Measurements from ENCODE around the gene MYO7B. TPM values are rescaled to one million over a fixed set of nuclear protein-coding genes. Genes with fewer than 3 reads are reported as not detected.
A peak's percentile ranks its signal among the peaks of the same experiment; 100 is the strongest.

Gene MYO7B
- total and polyA plus RNA-seq, 4 donors, result 1.8 to 20.0 (median 7.4) TPM

DNA sequence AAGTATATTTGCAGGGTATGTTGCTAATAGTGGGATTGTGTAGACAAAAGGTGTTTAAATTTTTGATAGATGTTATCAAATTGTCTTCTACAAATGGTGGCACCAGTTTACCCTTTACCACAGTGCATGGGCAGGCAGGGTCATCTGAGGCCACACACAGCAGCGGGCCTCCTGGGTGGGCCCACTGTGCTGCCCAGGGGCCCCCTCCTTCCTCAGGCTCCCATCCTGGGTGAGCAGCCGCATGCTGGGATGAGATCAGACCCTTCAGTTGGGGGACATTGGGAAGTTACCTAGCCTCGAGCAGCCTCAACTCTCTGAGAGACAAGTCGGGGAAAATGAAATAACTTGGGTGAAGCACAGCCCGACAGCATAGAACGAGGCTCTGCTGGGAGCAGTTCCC, 9.7 kb downstream of the MYO7B start:
- Histone ChIP-seq H3K36me3 (ENCODE audit: control insufficient read depth, insufficient read depth, low read length) (no peaks in the 10 kb centered on the region), H3K27ac (ENCODE audit: low read depth, low read length) (no peak overlapping the region), H3K4me3 (ENCODE audit: low read depth, low read length) (no peak overlapping the region), H3K27me3 (ENCODE audit: control insufficient read depth, insufficient read depth, low read length) (peaks cover 4% of the 10 kb centered on the region), H3K4me1 (ENCODE audit: control insufficient read depth, insufficient read depth, low read length) (peaks cover 9% of the 10 kb centered on the region), H3K9me3 (ENCODE audit: control insufficient read depth, insufficient read depth, low read length) (no peaks in the 10 kb centered on the region)
- WGBS (ENCODE audit: insufficient coverage), result 61% methylated on average over 6 of the region's 6 CpGs
- no peak for DNase-seq (ENCODE audit: low read depth in 4 of 6, low spot score in 6 of 6)

- WGBS (ENCODE audit: insufficient coverage), result 100% methylated on average over 1 of the region's 1 CpG
Measured at GRCh38 chr2:127545796-127546195, 10.3 kb downstream of the MYO7B start.

GRCh38 chr2:127546797-127547196, 11.3 kb downstream of the MYO7B start:
- Histone ChIP-seq H3K27me3 (ENCODE audit: control insufficient read depth, insufficient read depth, low read length) (peaks cover 4% of the 10 kb centered on the region), H3K4me1 (ENCODE audit: control insufficient read depth, insufficient read depth, low read length) (peaks cover 6% of the 10 kb centered on the region), H3K36me3 (ENCODE audit: control insufficient read depth, insufficient read depth, low read length) (no peaks in the 10 kb centered on the region), H3K27ac (ENCODE audit: low read depth, low read length) (no peak overlapping the region), H3K4me3 (ENCODE audit: low read depth, low read length) (no peak overlapping the region), H3K9me3 (ENCODE audit: control insufficient read depth, insufficient read depth, low read length) (no peaks in the 10 kb centered on the region)
- WGBS (ENCODE audit: insufficient coverage), result 76% methylated on average over 3 of the region's 3 CpGs
- no peak for DNase-seq (ENCODE audit: low read depth in 4 of 6, low spot score in 6 of 6)

More at GRCh38 chr2:127545796-127546195, 10.3 kb downstream of the MYO7B start:
- Histone ChIP-seq H3K36me3 (ENCODE audit: control insufficient read depth, insufficient read depth, low read length) (no peaks in the 10 kb centered on the region), H3K27me3 (ENCODE audit: control insufficient read depth, insufficient read depth, low read length) (peaks cover 4% of the 10 kb centered on the region), H3K9me3 (ENCODE audit: control insufficient read depth, insufficient read depth, low read length) (no peaks in the 10 kb centered on the region), H3K27ac (ENCODE audit: low read depth, low read length) (no peak overlapping the region), H3K4me3 (ENCODE audit: low read depth, low read length) (no peak overlapping the region), H3K4me1 (ENCODE audit: control insufficient read depth, insufficient read depth, low read length) (peaks cover 9% of the 10 kb centered on the region)
- DNase-seq (ENCODE audit: low read depth in 4 of 6, low spot score in 6 of 6), result no peak

DNA sequence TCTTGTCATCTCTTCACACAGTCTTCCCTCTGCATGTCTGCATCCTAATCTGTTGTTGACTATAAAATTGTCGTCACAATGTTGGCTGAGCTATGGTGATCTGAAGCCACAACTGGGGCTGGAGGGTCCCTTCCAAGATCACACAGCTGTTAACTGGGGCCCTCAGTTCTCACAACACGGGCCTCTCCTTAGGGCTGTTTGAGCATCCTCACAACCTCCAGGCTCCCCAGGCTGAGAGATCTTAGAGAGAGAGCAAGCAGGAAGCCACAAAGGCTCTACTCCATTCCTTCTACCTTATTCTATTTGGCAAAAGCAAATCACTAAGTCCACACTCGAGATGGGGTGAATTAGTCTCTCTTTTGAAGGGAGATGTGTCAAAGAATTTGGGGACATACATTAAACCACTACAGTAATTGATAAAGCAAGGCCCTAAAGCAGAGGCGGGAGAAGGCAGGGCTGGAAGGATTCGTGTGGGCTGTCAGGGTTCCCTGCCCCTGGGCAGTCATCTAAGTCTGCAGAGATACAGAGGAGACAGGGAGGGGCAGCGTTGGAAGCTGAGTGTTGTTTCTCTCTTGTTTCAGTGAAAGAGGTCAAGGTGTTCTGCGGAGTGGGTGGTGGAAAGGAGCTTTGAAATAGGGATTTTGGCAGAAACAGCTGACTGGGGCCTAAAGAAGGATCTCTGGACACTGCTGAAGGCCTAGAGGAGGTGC, 15.9 kb downstream of the MYO7B start:
- no peak overlapping the region for H3K27ac ChIP-seq (ENCODE audit: low read depth, low read length)
- H3K27me3 ChIP-seq (ENCODE audit: control insufficient read depth, insufficient read depth, low read length), result no peaks in the 10 kb centered on the region
- H3K4me1 ChIP-seq (ENCODE audit: control insufficient read depth, insufficient read depth, low read length), result no peaks in the 10 kb centered on the region
- no peaks in the 10 kb centered on the region for H3K36me3 ChIP-seq (ENCODE audit: control insufficient read depth, insufficient read depth, low read length)
- DNase-seq (ENCODE audit: low read depth in 4 of 6, low spot score in 6 of 6), result no peak
- no peaks in the 10 kb centered on the region for H3K9me3 ChIP-seq (ENCODE audit: control insufficient read depth, insufficient read depth, low read length)
- 71% methylated on average over 4 of the region's 7 CpGs for WGBS (ENCODE audit: insufficient coverage)
- H3K4me3 ChIP-seq (ENCODE audit: low read depth, low read length), result no peak overlapping the region

DNA sequence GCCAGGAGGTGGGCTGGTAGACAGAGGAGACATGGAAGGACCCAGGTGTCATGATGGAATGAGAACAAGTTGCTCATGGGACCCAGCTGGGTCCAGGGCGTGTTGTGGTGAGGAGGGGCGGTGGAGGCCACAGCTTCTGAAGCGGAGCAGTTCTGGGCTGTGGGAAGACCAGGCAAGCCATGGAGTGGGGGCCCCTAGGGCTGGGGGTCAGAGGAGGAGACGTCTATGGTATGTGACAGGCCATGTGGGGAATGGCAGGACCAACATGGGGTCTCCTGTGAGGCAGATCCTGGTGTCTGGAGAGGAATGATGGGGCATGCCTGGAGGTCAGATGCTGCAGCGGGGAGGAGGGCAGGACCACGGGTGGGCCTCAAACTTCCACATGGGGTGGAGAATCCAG, 16.9 kb downstream of the MYO7B start:
- Histone ChIP-seq H3K27me3 (ENCODE audit: control insufficient read depth, insufficient read depth, low read length) (no peaks in the 10 kb centered on the region), H3K9me3 (ENCODE audit: control insufficient read depth, insufficient read depth, low read length) (no peaks in the 10 kb centered on the region), H3K4me1 (ENCODE audit: control insufficient read depth, insufficient read depth, low read length) (no peaks in the 10 kb centered on the region), H3K27ac (ENCODE audit: low read depth, low read length) (no peak overlapping the region), H3K36me3 (ENCODE audit: control insufficient read depth, insufficient read depth, low read length) (no peaks in the 10 kb centered on the region), H3K4me3 (ENCODE audit: low read depth, low read length) (no peak overlapping the region)
- DNase-seq (ENCODE audit: low read depth in 4 of 6, low spot score in 6 of 6), result no peak
- 75% methylated on average over 6 of the region's 6 CpGs for WGBS (ENCODE audit: insufficient coverage)

DNA sequence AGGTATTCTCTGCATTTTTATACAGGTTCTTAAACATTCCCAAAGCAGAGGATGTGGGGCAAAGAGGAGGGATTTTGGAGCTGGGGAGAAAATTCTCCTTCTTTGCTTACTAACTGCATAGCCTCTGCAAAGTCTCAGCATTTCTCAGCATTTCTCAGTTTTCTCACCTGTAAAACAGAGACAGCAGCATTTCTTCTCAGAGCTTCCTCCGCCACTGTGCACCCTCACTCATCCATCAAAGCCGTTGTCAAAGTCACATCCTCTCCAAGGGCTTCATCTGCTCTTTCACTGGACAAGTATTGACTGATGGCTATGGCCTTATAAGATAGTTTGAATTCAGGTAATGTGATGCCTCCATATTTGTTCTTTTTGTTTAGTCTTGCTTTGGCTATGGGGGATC, 17.4 kb downstream of the MYO7B start:
- 40% methylated on average over 1 of the region's 2 CpGs for WGBS (ENCODE audit: insufficient coverage)
- Histone ChIP-seq H3K36me3 (ENCODE audit: control insufficient read depth, insufficient read depth, low read length) (no peaks in the 10 kb centered on the region), H3K9me3 (ENCODE audit: control insufficient read depth, insufficient read depth, low read length) (no peaks in the 10 kb centered on the region), H3K4me3 (ENCODE audit: low read depth, low read length) (no peak overlapping the region), H3K27ac (ENCODE audit: low read depth, low read length) (no peak overlapping the region), H3K27me3 (ENCODE audit: control insufficient read depth, insufficient read depth, low read length) (no peaks in the 10 kb centered on the region), H3K4me1 (ENCODE audit: control insufficient read depth, insufficient read depth, low read length) (no peaks in the 10 kb centered on the region)
- no peak for DNase-seq (ENCODE audit: low read depth in 4 of 6, low spot score in 6 of 6)

GRCh38 chr2:127558911-127559310, 23.4 kb downstream of the MYO7B start:
- no peak overlapping the region for H3K4me3 ChIP-seq (ENCODE audit: low read depth, low read length)
- no peaks in the 10 kb centered on the region for H3K27me3 ChIP-seq (ENCODE audit: control insufficient read depth, insufficient read depth, low read length)
- H3K9me3 ChIP-seq (ENCODE audit: control insufficient read depth, insufficient read depth, low read length), result no peaks in the 10 kb centered on the region
- peaks cover 7% of the 10 kb centered on the region for H3K4me1 ChIP-seq (ENCODE audit: control insufficient read depth, insufficient read depth, low read length)
- DNase-seq (ENCODE audit: low read depth in 4 of 6, low spot score in 6 of 6), result no peak
- no peaks in the 10 kb centered on the region for H3K36me3 ChIP-seq (ENCODE audit: control insufficient read depth, insufficient read depth, low read length)
- WGBS (ENCODE audit: insufficient coverage), result 83% methylated on average over 7 of the region's 8 CpGs
- no peak overlapping the region for H3K27ac ChIP-seq (ENCODE audit: low read depth, low read length)

DNA sequence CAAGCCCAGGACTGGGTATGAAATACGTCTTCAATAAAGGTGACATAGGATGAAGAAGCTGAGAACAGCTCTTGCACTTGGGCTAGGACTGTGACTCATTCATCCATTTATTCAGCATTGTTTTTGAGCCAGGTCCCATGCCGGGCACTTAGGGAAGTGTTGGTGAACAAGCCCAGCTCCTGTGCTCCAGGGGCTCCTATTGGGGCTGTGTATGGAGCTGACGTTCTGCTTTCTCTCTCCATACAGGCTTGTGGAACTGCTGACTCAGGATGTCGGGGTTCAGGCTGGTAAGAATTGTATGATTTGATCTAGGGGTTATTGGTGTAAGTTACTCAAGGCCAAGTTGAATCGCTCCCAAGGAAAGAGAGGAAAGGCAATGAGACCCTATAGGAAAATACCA, 24.0 kb downstream of the MYO7B start:
- no CpG with 5 or more reads among the region's 5 CpGs for whole genome bisulfite sequencing (ENCODE audit: insufficient coverage)
- no peaks in the 10 kb centered on the region for H3K27me3 ChIP-seq (ENCODE audit: control insufficient read depth, insufficient read depth, low read length)
- H3K36me3 ChIP-seq (ENCODE audit: control insufficient read depth, insufficient read depth, low read length), result no peaks in the 10 kb centered on the region
- H3K4me1 ChIP-seq (ENCODE audit: control insufficient read depth, insufficient read depth, low read length), result peaks cover 7% of the 10 kb centered on the region
- H3K27ac ChIP-seq (ENCODE audit: low read depth, low read length), result no peak overlapping the region
- no peak for DNase-seq (ENCODE audit: low read depth in 4 of 6, low spot score in 6 of 6)
- H3K9me3 ChIP-seq (ENCODE audit: control insufficient read depth, insufficient read depth, low read length), result no peaks in the 10 kb centered on the region
- H3K4me3 ChIP-seq (ENCODE audit: low read depth, low read length), result no peak overlapping the region

DNA sequence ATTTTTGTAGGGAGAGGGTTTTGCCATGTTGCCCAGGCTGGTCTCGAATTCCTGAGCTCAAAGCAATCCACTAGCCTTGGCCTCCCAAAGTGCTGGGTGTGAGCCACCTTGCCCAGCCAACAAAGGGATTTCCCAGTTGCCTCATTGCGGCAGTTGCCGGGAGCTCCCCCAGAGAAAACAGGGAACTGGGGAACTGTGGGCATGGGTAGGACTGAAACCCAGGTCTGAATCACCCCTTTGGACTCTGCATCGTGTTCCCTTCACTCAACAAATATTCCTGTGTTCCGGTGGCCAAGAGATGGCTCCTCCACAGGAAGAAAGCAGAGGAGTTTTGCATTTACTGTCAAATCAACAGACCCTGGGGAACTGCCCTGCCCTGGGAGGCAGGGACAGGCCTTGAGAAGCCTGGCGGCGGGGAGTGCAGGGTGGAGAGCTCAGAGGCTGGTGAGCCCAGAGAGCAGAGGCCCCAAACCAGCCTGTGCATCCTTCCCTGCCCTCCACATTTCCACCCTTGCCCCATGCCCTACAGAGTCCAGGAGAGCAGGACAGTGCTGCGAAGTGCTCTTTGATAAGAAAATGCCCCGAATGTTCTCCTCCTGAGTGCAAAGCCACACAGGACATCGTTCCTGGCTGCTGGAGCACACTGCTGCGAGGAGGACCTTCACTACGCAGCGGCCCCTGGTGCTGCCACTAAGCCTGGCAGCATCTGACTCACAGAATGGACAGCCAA, 24.9 kb downstream of the MYO7B start:
- no peak overlapping the region for H3K4me3 ChIP-seq (ENCODE audit: low read depth, low read length)
- no peaks in the 10 kb centered on the region for H3K9me3 ChIP-seq (ENCODE audit: control insufficient read depth, insufficient read depth, low read length)
- DNase-seq (ENCODE audit: low read depth in 4 of 6, low spot score in 6 of 6), result peak in 1 of 6 donors; percentile 29
- H3K27ac ChIP-seq (ENCODE audit: low read depth, low read length), result no peak overlapping the region
- H3K36me3 ChIP-seq (ENCODE audit: control insufficient read depth, insufficient read depth, low read length), result no peaks in the 10 kb centered on the region
- no peaks in the 10 kb centered on the region for H3K27me3 ChIP-seq (ENCODE audit: control insufficient read depth, insufficient read depth, low read length)
- peaks cover 7% of the 10 kb centered on the region for H3K4me1 ChIP-seq (ENCODE audit: control insufficient read depth, insufficient read depth, low read length)
- WGBS (ENCODE audit: insufficient coverage), result 70% methylated on average over 10 of the region's 13 CpGs

DNA sequence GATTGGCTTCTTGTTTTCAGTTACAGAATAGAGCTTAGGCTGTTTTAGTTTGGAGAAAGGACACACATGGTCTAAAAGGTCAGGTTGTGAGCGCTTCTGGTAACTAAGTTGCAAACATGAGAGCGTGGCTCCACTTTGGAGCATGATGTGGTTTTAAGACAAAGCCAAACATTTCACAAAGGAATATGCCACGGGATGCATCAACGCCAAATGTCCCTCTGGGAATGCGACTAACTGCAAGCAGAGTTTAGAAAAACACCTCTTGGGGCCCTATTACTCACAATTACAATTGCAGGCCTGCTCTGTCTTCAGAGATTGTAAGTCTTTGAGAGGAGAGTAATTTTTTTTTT, 25.4 kb downstream of the MYO7B start:
- WGBS (ENCODE audit: insufficient coverage), result 81% methylated on average over 4 of the region's 5 CpGs
- no peak overlapping the region for H3K27ac ChIP-seq (ENCODE audit: low read depth, low read length)
- H3K36me3 ChIP-seq (ENCODE audit: control insufficient read depth, insufficient read depth, low read length), result no peaks in the 10 kb centered on the region
- no peak overlapping the region for H3K4me3 ChIP-seq (ENCODE audit: low read depth, low read length)
- no peaks in the 10 kb centered on the region for H3K9me3 ChIP-seq (ENCODE audit: control insufficient read depth, insufficient read depth, low read length)
- H3K4me1 ChIP-seq (ENCODE audit: control insufficient read depth, insufficient read depth, low read length), result peaks cover 7% of the 10 kb centered on the region
- DNase-seq (ENCODE audit: low read depth in 4 of 6, low spot score in 6 of 6), result peak in 1 of 6 donors; percentile 5
- no peaks in the 10 kb centered on the region for H3K27me3 ChIP-seq (ENCODE audit: control insufficient read depth, insufficient read depth, low read length)
